ENCODE data around the gene CIAO3.
"Not testable (repeated sequence)": the region's sequence is repeated elsewhere in the genome, so short reads cannot be mapped to it uniquely, and the experiment has no call there.

Gene CIAO3

DNA sequence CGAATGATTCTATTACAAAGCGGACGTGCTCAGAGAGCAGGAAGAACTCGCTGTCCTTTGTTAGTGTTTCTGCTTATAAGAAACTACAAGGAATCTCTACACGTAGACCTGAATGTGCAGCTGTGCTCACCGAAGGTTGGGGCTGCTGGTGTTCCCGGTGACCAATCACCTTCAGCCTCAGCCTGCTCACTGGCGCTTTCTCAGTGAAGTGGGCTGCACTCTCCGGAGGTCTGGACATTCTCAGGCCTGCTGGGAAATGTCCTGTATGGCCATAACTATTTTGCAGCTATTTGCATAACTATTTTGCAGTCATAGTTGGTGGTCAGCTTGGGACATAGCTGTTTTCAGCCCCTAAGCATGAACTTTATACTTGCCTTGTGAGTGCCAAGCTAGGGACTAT lies 9.7 kb upstream of the CIAO3 start:
- no peak for DNase-seq (ENCODE audit: extremely low read depth, low read depth)
- H3K4me3 ChIP-seq (replicated peaks; ENCODE audit: low read depth, low read length), result no peak overlapping the region
- TF ChIP-seq, protein P1, sequence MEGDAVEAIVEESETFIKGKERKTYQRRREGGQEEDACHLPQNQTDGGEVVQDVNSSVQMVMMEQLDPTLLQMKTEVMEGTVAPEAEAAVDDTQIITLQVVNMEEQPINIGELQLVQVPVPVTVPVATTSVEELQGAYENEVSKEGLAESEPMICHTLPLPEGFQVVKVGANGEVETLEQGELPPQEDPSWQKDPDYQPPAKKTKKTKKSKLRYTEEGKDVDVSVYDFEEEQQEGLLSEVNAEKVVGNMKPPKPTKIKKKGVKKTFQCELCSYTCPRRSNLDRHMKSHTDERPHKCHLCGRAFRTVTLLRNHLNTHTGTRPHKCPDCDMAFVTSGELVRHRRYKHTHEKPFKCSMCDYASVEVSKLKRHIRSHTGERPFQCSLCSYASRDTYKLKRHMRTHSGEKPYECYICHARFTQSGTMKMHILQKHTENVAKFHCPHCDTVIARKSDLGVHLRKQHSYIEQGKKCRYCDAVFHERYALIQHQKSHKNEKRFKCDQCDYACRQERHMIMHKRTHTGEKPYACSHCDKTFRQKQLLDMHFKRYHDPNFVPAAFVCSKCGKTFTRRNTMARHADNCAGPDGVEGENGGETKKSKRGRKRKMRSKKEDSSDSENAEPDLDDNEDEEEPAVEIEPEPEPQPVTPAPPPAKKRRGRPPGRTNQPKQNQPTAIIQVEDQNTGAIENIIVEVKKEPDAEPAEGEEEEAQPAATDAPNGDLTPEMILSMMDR (IDR thresholded peaks at IDR 0.05; ENCODE audit: low read depth, low read length, missing control alignments), result no peak

DNA sequence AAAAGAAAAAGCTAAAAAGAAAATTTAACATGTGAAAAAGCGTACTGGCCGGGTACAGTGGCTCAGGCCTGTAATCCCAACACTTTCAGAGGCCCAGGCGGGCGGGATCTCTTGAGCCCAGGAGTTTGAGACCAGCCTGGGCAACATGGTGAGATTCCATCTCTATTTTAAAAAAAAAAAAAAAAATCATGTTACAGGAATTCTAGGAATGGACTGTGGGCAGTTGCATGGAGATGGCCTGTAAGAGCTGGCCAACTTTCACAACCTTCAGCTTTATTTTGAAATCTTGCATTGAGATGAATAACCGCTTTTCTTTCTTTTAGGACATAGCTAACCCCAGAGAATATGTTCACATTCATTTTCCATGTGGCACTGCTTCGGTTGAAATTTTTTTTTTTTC lies 8.2 kb upstream of the CIAO3 start:
- no peak for DNase-seq (ENCODE audit: extremely low read depth, low read depth)
- H3K4me3 ChIP-seq (replicated peaks; ENCODE audit: low read depth, low read length), result no peak overlapping the region
- TF ChIP-seq, protein P1 (IDR thresholded peaks at IDR 0.05; ENCODE audit: low read depth, low read length, missing control alignments), result no peak

DNA sequence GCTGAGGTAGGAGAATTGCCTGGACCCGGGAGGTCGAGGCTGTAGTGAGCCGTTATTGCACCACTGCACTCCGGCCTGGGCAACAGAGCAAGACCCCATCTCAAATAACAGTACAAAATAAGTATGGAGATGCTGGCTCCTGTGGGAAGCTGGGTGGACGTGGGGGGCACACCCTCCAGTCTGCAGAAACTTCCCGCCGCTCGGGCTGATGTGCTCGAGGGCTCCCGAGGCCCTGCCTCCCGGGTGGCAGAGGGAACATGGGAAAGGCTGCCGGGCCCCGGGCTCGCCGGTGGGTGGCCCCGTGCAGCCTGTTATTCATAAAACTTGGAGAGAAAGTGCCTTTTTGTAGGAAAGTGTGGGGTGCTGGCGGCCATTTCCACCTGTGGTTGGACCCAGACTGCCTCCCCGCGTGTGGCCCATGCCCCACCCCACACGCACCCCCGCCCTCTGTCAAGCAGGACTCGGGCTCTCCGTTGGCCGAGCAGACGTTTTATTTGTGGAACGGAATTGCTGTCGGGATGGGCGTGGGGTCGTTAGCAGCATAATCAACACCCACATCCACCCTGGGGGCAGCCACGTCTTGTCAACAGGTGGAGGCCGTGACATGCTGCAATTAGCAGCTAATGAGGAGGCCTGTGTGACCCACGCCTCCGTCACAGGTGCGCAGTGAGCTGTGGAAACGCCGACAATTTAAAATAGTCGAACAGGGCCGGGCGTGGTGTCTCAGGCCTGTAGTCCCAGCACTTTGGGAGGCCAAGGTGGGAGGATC lies 7.4 kb upstream of the CIAO3 start:
- H3K4me3 ChIP-seq (replicated peaks; ENCODE audit: low read depth, low read length), result no peak overlapping the region
- TF ChIP-seq, protein P1 (IDR thresholded peaks at IDR 0.05; ENCODE audit: low read depth, low read length, missing control alignments), result no peak
- DNase-seq (ENCODE audit: extremely low read depth, low read depth), result no peak

DNA sequence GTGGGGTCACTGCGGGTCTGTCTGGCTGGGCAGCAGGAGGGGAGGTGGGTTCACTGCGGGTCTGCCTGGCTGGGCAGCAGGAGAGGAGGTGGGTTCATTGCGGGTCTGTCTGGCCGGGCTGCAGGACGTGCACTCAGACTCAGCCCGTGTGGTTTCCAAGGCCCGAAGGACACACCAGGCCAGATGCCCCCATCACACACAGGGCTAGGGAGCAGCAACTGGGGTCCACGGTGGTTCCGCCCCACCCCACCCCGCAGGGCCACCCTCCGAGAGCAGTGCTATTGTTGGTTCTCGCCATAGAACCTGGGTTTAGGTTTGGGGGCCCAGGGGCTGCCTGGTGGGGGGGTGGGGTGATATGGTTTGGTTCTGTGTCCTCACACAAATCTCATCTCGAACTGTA lies 5.8 kb upstream of the CIAO3 start:
- DNase-seq (ENCODE audit: extremely low read depth, low read depth), result no peak

DNA sequence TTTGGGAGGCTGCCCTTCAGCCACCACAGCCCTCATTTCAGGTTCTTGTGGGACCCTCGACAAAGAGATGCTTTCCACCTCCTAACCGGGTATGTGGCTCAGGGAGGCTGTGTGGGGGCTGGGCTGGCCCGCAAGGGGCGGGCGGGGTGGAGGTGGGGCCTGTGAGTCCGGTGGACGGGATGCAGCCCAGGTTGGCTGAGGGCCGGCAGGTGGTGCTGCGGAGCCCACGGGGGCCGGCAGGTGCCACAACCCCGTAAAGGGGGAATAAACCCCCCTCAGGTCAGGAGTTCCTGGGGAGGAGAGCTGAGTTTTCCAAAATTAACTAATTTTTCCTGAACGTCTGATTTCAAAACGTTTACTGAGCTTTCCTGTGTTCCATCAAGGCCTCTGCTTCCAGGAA lies 4.9 kb upstream of the CIAO3 start:
- no peak for DNase-seq (ENCODE audit: extremely low read depth, low read depth)
- TF ChIP-seq, protein P1 (IDR thresholded peaks at IDR 0.05; ENCODE audit: low read depth, low read length, missing control alignments), result peak; percentile 35

More for the DNA sequence above, 5.8 kb upstream of the CIAO3 start:
- H3K4me3 ChIP-seq (replicated peaks; ENCODE audit: low read depth, low read length), result no peak overlapping the region
- TF ChIP-seq, protein P1 (IDR thresholded peaks at IDR 0.05; ENCODE audit: low read depth, low read length, missing control alignments), result no peak

DNA sequence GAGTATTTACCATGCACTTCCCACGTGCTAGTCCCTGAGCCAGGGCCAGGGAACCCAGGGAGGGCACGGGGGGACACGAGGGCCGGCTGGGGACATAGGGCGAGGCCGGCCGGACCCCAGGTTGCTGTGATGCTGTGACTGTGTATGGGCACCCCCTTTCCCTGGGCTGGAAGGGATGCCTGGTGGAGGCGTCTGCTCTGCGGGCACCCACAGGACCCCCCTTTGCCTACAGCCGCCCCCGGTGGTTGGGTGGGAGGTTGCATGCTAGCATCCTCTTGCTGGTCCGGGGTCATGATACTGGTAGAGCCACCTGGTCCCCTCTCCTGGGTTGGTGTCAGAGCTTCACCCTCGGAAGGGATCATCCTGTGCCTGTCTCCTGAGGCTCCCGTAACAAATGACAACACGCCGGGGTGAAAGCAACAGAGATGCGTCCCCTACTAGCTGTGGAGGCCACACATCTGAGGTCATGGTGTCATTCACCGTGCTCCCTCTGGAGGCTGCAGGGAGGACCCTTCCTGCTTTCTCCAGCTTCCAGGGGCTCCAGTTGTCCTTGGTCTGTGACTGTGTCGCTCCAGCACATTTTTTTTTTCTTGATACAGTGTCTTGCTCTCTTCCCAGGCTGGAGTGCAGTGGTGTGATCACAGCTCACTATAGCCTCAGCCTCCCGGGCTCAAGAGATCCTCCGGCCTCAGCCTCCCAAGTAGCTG lies 3.1 kb upstream of the CIAO3 start:
- DNase-seq (ENCODE audit: extremely low read depth, low read depth), result no peak
- TF ChIP-seq, protein P1 (IDR thresholded peaks at IDR 0.05; ENCODE audit: low read depth, low read length, missing control alignments), result no peak
- no peak overlapping the region for H3K4me3 ChIP-seq (replicated peaks; ENCODE audit: low read depth, low read length)

More for the DNA sequence above, 4.9 kb upstream of the CIAO3 start:
- no peak overlapping the region for H3K4me3 ChIP-seq (replicated peaks; ENCODE audit: low read depth, low read length)

DNA sequence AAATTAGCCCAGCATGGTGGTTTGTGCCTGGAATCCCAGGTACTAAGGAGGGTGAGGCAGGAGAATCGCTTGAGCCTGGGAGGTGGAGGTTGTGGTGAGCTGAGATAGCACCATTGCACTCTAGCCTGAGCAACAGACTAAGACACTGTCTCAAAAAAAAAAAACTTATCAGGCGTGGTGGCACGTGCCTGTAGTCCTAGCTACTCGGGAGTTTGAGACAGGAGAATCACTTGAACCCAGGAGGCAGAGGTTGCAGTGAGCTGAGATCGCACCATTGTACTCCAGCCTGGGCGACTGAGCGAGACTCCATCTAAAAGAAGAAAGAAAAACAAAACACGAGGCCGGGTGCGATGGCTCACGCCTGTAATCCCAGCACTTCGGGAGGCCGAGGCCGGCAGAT lies 2.1 kb upstream of the CIAO3 start:
- not testable (repeated sequence) for DNase-seq (ENCODE audit: extremely low read depth, low read depth); H3K4me3 ChIP-seq (replicated peaks; ENCODE audit: low read depth, low read length)

Measured in HFF-Myc (cell line).